GM10248 (cell line): ENCODE measurements around the gene PPP1R27.

Source experiments
- CTCF ChIA-PET: fragments of 300-600 bp; sonication (Branson Sonifier 250); formaldehyde crosslinking; extraction: SDS; loops from one replicate; lab custom pipeline; 2021; ENCODE audit warnings: antibody characterized with exemption; lab: Yijun Ruan, JAX
- POLR2A ChIA-PET: fragments of 350-650 bp; sonication (Branson Sonifier 250); formaldehyde crosslinking; extraction: SDS; loops from one replicate; lab custom pipeline; 2020; ENCODE audit warnings: antibody characterized with exemption; lab: Yijun Ruan, JAX
- DNase-seq: peaks from one replicate; pipeline ENCODE4 v3.0.0; 2012; ENCODE audit errors: extremely low spot score
- CTCF ChIP-seq: IDR thresholded peaks from 2 replicates; pipeline ENCODE4 v1.5.1; 2012; ENCODE audit warnings: mild to moderate bottlenecking, low read depth; ENCODE audit errors: extremely low read depth, missing control alignments, control extremely low read depth

The PPP1R27 gene

GRCh38 chr17:81854974-81855774 lies 20.3 kb upstream of the PPP1R27 start:
- DNase-seq: no peak
- TF ChIP-seq CTCF: no peak
- CTCF ChIA-PET: interaction anchor here (1.0 to 2.7 kb wide), 3 partner anchors 13 to 121 kb away, joined by 3 to 10 read pairs (median 4); no protein-coding TSS in a partner anchor
- POLR2A ChIA-PET: interaction anchor here (0.6 to 1.8 kb wide), 2 partner anchors 15 to 954 kb away, joined by 4 to 6 read pairs; no protein-coding TSS in a partner anchor

GRCh38 chr17:81852237-81852636 lies 17.4 kb upstream of the PPP1R27 start:
- POLR2A ChIA-PET: interaction anchor here (1.5 kb wide), 1 partner anchor 14 kb away, joined by 4 read pairs; no protein-coding TSS in a partner anchor
- no peak for TF ChIP-seq CTCF
- CTCF ChIA-PET: interaction anchor here (1.0 to 1.4 kb wide), 2 partner anchors 17 to 107 kb away, joined by 3 to 4 read pairs; no protein-coding TSS in a partner anchor
- DNase-seq: no peak

- CTCF ChIA-PET: no interaction called here
- no peak for DNase-seq
- POLR2A ChIA-PET: interaction anchor here (1.5 kb wide), 1 partner anchor 15 kb away, joined by 4 read pairs; no protein-coding TSS in a partner anchor
Observed at GRCh38 chr17:81851423-81851822, 16.6 kb upstream of the PPP1R27 start.

GRCh38 chr17:81849457-81849856 lies 14.6 kb upstream of the PPP1R27 start:
- ChIA-PET CTCF (no interaction called here), POLR2A (no interaction called here)
- no peak for DNase-seq
- no peak for TF ChIP-seq CTCF

More at GRCh38 chr17:81851423-81851822, 16.6 kb upstream of the PPP1R27 start:
- TF ChIP-seq CTCF: no peak

- ChIA-PET CTCF (interaction anchor here (1.5 kb wide), 1 partner anchor 112 kb away, joined by 3 read pairs; no protein-coding TSS in a partner anchor), POLR2A (interaction anchor here (1.0 kb wide), 1 partner anchor 14 kb away, joined by 3 read pairs; the partner anchor contains the start of gene MCRIP1)
- no peak for TF ChIP-seq CTCF
- DNase-seq: no peak
Observed at GRCh38 chr17:81846743-81847689, 12.2 kb upstream of the PPP1R27 start.
